ENCODE results near the gene CRADD.

GRCh38 chr12:93727195-93727811 is 50.1 kb downstream of the CRADD start:
- TF ChIP-seq POLR2A (IDR thresholded peaks at IDR 0.05; ENCODE audit: low read length) (no peak), GATA1 (IDR thresholded peaks at IDR 0.05; ENCODE audit: low read depth, low read length) (no peak)
